HEK293T (cell line): ENCODE data around the gene PRSS27.

ENCODE experiments used
- CTCF ChIA-PET: fragments of 350-600 bp; formaldehyde crosslinking; extraction: SDS; loops from one replicate; lab custom pipeline; 2021; ENCODE audit warnings: antibody characterized with exemption, inconsistent platforms; lab: Yijun Ruan, JAX
- POLR2A ChIA-PET: fragments of 350-600 bp; formaldehyde crosslinking; extraction: SDS; loops from one replicate; lab custom pipeline; 2020; ENCODE audit warnings: antibody characterized with exemption, inconsistent platforms; lab: Yijun Ruan, JAX
- DNase-seq: peaks from one replicate; pipeline ENCODE4 v3.0.0; 2012; ENCODE audit warnings: mixed read lengths; ENCODE audit errors: extremely low spot score
- ARNT ChIP-seq: fragments of 450-650 bp; IDR thresholded peaks from 2 replicates; pipeline ENCODE4 v1.6.1; 2017; ENCODE audit warnings: mild to moderate bottlenecking
- BHLHE40 ChIP-seq: fragments of 450-650 bp; IDR thresholded peaks from 2 replicates; pipeline ENCODE4 v1.6.1; 2016; ENCODE audit warnings: mild to moderate bottlenecking, moderate library complexity, borderline replicate concordance
- CTBP1 ChIP-seq: fragments of 450-650 bp; IDR thresholded peaks from 2 replicates; pipeline ENCODE4 v1.6.1; 2016; ENCODE audit warnings: borderline replicate concordance
- ELF4 ChIP-seq: fragments of 450-650 bp; IDR thresholded peaks from 2 replicates; pipeline ENCODE4 v1.6.1; 2017; ENCODE audit warnings: antibody characterized with exemption
- FOXA1 ChIP-seq: fragments of 450-650 bp; IDR thresholded peaks from 2 replicates; pipeline ENCODE4 v1.6.1; 2016; ENCODE audit warnings: mild to moderate bottlenecking
- FOXK2 ChIP-seq: fragments of 450-650 bp; IDR thresholded peaks from 2 replicates; pipeline ENCODE4 v1.6.1; 2016; ENCODE audit warnings: mild to moderate bottlenecking
- FOXM1 ChIP-seq: fragments of 450-650 bp; IDR thresholded peaks from 2 replicates; pipeline ENCODE4 v1.6.1; 2017; ENCODE audit warnings: mild to moderate bottlenecking, borderline replicate concordance
- HDGF ChIP-seq: fragments of 450-650 bp; IDR thresholded peaks from 2 replicates; pipeline ENCODE4 v1.6.1; 2017; ENCODE audit warnings: antibody characterized with exemption, borderline replicate concordance
- L3MBTL2 ChIP-seq: fragments of 450-650 bp; conservative IDR thresholded peaks from 2 replicates; pipeline ENCODE4 v1.6.1; 2016; ENCODE audit warnings: mild to moderate bottlenecking
- LEF1 ChIP-seq: fragments of 450-650 bp; IDR thresholded peaks from 2 replicates; pipeline ENCODE4 v1.6.1; 2017; ENCODE audit warnings: mild to moderate bottlenecking, borderline replicate concordance
- NFRKB ChIP-seq: fragments of 450-650 bp; IDR thresholded peaks from 2 replicates; pipeline ENCODE4 v1.6.1; 2016; ENCODE audit warnings: mild to moderate bottlenecking, moderate library complexity
- PKNOX1 ChIP-seq: fragments of 450-650 bp; IDR thresholded peaks from 2 replicates; pipeline ENCODE4 v1.6.1; 2016
- SP1 ChIP-seq: fragments of 450-650 bp; IDR thresholded peaks from 2 replicates; pipeline ENCODE4 v1.6.1; 2017
- SUZ12 ChIP-seq: fragments of 450-650 bp; IDR thresholded peaks from 2 replicates; pipeline ENCODE4 v1.6.1; 2016; ENCODE audit warnings: mild to moderate bottlenecking
- TARDBP ChIP-seq: fragments of 450-650 bp; IDR thresholded peaks from 2 replicates; pipeline ENCODE4 v1.6.1; 2016
- ZNF384 ChIP-seq: fragments of 450-650 bp; IDR thresholded peaks from 2 replicates; pipeline ENCODE4 v1.6.1; 2016

PRSS27 gene

GRCh38 chr16:2745961-2746360 is 25.9 kb upstream of the PRSS27 start:
- ChIA-PET CTCF (no interaction called here), POLR2A (interaction anchor here (0.7 kb wide), 1 partner anchor 32 kb away, joined by 3 read pairs; no protein-coding TSS in a partner anchor)
- no peak for TF ChIP-seq ZNF384
- no peak for TF ChIP-seq FOXA1
- no peak for TF ChIP-seq L3MBTL2
- no peak for TF ChIP-seq ARNT
- TF ChIP-seq FOXM1, result no peak
- TF ChIP-seq HDGF, result no peak
- DNase-seq, result no peak

GRCh38 chr16:2745116-2745890 is 25.3 kb upstream of the PRSS27 start:
- POLR2A ChIA-PET, result no interaction called here
- CTCF ChIA-PET, result interaction anchor here (0.6 kb wide), 1 partner anchor 14 kb away, joined by 4 read pairs; no protein-coding TSS in a partner anchor
- no peak for TF ChIP-seq SUZ12
- TF ChIP-seq ARNT, result no peak
- no peak for TF ChIP-seq LEF1
- no peak for TF ChIP-seq FOXK2
- TF ChIP-seq ELF4, result no peak
- TF ChIP-seq FOXA1, result no peak
- no peak for TF ChIP-seq L3MBTL2
- TF ChIP-seq NFRKB, result no peak
- TF ChIP-seq SP1, result no peak
- TF ChIP-seq BHLHE40, result no peak
- TF ChIP-seq FOXM1, result no peak
- DNase-seq, result no peak

GRCh38 chr16:2744711-2745110 is 24.7 kb upstream of the PRSS27 start:
- TF ChIP-seq PKNOX1 (no peak), SP1 (no peak), HDGF (no peak), TARDBP (no peak), FOXK2 (no peak), CTBP1 (no peak), ZNF384 (no peak), L3MBTL2 (no peak), LEF1 (no peak), FOXA1 (no peak), ELF4 (no peak), SUZ12 (no peak), FOXM1 (no peak), ARNT (no peak), BHLHE40 (no peak)
- POLR2A ChIA-PET, result no interaction called here
- CTCF ChIA-PET, result interaction anchor here (0.6 kb wide), 1 partner anchor 15 kb away, joined by 4 read pairs; no protein-coding TSS in a partner anchor
- no peak for DNase-seq

GRCh38 chr16:2743007-2743810 is 23.2 kb upstream of the PRSS27 start:
- ChIA-PET CTCF (interaction anchor here (0.6 kb wide), 1 partner anchor 114 kb away, joined by 3 read pairs; no protein-coding TSS in a partner anchor), POLR2A (interaction anchor here (5.1 kb wide), 1 partner anchor 9 kb away, joined by 48 read pairs; the partner anchor contains the start of gene SRRM2)
- TF ChIP-seq ARNT (no peak), L3MBTL2 (no peak), BHLHE40 (no peak), LEF1 (no peak), ZNF384 (no peak), TARDBP (no peak)
- no peak for DNase-seq

- TF ChIP-seq ZNF384, result no peak
- TF ChIP-seq TARDBP, result no peak
- TF ChIP-seq CTBP1, result no peak
- no peak for TF ChIP-seq L3MBTL2
- TF ChIP-seq BHLHE40, result no peak
- TF ChIP-seq PKNOX1, result no peak
- no peak for DNase-seq
- POLR2A ChIA-PET, result interaction anchor here (5.1 kb wide), 1 partner anchor 9 kb away, joined by 48 read pairs; the partner anchor contains the start of gene SRRM2
- CTCF ChIA-PET, result no interaction called here
These were observed 22.4 kb upstream of the PRSS27 start for GRCh38 chr16:2742323-2743006.

- CTCF ChIA-PET, result no interaction called here
- TF ChIP-seq LEF1, result no peak
- TF ChIP-seq ZNF384, result no peak
- no peak for TF ChIP-seq ELF4
- no peak for DNase-seq
- POLR2A ChIA-PET, result interaction anchor here (1.2 to 5.1 kb wide), 2 partner anchors 11 to 38 kb away, joined by 3 to 48 read pairs; partner anchors contain the start of gene SRRM2
These were observed 21.1 kb upstream of the PRSS27 start for GRCh38 chr16:2741168-2741567.
